HG02943 (cell line): Measurements from ENCODE around the gene MYD88.

Source experiments
- ATAC-seq: cut with Tn5 transposase; IDR thresholded peaks from one replicate; pipeline ENCODE4 v1.9.1; 2021; ENCODE audit warnings: mild to moderate bottlenecking, low read depth, moderate library complexity; ENCODE audit not compliant: unreplicated experiment

MYD88 gene

DNA sequence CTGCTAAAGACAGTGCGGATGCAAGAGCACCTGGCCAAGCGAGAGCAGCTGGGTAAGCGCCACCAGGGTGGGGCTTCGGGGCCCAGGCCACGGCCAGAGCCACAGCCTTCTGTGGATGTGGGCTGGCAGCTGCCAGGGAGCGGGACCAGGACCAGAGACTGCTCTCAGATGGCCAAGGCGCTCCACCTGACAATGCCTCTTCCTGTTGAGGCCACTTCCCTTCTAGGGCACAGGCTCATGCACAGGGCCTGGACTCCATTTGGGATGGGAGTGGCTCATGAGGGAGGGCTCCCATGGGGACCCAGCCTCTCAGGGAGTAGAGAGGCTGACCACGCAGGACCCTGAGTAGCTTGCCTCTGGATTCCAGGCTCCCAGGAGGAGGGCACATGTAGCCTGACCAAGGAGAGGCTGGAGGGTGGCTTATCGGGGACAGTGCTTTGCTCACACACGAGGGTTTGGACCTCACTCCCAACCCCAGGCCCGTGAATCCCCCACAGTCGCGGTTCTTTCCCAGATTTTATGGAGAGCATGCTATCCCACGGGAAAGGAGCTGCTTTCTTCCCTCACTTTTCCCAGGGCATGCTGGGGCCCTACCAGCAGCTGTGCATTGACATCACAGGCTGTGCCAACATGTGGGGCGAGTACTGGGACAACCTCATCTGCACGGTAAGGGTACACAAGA is 26.6 kb upstream of the MYD88 start:
- no peak for ATAC-seq

DNA sequence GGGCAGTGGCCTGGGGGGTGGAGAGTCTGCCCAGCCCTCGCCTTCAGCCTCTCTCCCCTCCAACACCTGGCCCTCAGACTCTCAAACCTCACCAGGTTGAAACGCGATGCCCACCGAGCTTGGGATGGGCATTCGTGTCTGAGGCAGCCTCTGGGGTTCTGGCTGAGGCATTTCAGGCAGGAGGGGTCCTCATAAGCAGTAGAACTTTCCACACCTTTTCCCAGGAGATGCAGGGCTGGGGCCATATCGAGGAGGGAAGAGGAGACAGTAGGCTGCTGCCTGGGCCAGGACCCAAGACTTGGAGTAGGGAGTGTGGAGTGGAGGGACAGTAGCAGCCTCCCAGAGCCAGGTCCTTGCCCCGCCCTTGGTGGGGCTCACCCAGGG is 26.1 kb upstream of the MYD88 start:
- no peak for ATAC-seq

DNA sequence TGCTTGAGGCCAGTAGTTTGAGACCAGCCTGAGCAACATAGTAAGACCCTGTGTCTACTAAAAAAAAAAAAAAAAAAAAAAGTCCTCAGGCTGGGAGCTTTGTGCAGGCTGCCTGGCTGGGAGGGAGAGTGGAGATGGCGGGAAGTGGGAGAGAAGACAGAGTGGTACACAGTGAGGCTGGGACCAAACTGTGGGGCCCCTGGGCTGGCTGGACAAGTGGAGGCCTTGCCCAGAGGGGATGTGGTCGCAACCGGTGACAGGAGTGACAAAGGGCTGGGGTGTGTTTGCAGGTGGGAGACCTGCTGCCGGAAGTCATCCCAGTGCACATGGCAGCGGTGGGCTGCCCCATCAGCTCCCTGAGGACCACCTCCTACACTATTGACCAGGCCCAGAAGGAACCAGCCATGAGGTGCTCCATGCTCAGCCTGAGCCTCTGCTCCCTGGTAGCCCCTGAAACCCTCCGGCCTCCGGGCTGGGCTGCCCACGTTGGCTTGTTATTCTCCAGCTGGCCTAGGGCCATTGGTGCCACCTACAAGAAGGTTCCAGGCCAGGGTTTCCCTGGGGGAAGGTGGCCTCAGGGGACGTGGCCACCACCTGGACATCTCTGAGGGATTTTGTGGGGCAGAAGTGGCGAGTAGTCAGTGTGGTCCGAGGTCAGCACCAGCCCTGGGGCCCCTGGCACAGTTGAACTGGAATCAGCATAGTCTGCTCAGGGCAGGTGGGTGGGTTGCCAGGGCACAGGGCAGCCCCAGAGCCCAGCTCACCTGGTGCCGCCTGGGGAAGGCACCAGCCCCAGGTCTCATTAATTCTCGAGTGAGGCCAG is 24.2 kb upstream of the MYD88 start:
- no peak for ATAC-seq

DNA sequence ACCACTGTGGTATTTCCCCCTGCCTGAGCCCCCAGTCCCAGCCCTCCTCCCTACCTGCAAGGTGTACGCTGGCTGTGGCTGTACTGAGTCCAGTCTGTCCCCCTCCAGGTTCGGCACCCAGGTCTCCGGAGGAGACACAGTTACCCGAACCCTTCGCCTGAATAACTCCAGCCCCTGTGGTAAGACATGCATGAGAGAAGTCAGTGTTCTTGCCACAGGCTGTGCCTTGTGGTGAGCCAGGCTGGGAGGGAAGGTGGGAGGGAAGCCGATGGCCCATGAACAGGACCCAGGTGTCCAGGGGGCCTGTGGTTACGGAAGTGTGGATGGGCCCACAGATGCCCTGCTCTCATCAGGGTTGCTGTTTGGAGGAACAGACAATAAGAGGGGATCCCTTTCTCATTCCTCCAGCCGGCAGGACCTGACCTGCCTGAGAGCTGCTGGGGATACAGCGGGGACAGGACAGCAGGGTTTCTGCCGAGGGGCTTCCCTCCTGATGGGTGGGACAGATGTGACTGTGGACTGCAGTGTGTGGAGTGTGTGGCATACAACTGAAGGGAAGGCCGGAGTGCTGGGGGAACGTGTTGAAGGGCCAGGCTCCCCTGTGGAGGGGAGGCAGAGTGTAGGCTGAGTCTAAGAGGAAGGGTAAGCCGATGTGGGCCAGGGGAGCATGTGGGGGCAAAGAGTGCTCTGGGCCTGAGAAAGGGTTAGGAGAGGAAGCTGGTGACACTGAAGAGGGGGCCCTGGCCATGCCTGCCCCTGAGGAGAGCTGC is 23.4 kb upstream of the MYD88 start:
- ATAC-seq = no peak

DNA sequence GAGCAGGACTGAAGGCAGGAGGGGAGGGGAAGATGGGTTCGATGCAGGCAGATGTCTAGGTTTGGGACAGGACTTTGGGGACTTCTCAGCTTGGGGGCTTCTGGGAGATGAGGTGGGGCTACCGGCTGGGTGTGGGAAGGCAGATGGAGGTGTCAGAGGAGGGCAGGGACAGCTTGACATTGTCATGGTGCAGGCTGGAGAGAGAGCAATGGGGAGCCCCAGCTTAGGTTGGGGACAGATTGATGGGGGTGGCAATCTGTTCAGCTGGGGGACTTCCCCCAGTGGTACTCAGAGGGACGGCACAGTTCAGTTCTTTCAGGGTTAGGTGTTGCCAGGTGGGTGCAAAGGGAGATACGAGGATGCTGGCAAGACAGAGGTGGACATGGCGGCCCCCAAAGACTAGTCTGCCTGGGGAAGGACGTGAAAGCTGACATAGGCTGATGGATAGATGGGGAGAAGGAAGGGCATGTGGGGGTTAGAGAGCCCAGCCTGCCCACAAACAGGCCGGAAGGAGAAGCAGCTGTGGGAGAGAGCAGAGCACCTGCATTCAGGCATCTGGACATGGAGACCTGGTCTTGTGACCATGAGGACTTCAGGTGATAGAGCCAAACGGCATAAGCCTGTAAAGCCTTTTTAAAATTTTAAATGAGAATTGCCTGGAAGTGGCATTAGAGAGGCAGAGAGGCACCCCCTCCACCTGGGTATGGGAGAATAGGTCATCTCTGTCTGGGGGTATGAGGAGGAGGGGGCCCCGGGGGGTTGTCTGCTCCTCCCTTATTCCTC is 22.6 kb upstream of the MYD88 start:
- ATAC-seq = no peak

DNA sequence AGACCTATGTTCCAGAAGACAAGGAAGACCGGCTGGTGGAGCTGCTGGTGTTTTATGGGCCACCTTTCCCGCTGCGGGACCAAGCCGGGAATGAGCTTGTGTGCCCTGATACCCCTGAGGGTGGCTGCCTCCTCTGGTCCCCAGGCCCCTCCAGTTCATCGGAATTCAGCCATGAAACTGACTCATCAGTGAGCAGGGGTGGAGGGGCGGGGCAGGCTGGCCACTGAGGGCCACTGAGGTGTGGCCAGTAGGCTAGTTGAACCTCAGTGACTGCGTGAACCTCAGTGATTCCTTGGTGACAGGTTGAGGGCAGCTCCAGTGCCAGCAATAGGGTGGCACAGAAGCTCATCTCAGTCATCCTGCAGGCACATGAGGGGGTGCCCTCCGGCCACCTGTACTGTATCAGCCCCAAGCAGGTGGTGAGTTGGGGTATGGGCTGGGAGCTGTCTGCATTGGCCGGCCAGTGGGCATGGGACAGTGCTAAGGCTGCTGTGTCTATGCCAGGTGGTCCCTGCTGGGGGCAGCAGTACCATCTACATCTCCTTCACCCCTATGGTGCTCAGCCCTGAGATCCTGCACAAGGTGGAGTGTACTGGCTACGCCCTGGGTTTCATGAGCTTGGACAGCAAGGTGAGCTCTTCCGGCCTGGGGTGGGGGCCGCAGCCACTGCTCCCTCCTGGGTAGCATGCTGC is 21.8 kb upstream of the MYD88 start:
- no peak for ATAC-seq

DNA sequence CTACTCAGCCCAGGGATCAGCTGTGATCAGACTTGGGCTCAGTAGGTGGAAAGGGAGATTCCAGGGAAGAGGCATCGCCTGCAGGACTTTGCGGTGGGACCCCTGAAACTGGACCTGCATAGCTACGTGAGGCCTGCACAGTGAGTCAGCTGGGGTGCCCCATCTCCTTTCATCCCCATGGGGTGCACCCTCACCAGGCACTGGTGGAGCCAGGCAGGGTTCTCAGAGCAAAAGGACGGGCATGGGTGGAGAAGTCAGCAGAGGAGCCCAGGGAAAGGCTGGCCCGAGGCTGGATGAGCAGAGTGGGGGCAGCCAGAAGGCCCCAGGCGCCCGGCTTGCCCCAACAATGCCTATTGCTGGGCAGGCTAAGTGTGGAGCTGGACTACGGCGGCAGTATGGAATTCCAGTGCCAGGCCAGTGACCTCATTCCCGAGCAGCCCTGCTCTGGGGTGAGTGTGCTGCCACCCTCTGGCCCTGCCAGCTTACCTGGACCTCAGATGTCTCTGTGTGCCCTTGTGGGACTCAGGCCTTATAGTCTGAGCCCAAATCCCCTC is 21.2 kb upstream of the MYD88 start:
- no peak for ATAC-seq

DNA sequence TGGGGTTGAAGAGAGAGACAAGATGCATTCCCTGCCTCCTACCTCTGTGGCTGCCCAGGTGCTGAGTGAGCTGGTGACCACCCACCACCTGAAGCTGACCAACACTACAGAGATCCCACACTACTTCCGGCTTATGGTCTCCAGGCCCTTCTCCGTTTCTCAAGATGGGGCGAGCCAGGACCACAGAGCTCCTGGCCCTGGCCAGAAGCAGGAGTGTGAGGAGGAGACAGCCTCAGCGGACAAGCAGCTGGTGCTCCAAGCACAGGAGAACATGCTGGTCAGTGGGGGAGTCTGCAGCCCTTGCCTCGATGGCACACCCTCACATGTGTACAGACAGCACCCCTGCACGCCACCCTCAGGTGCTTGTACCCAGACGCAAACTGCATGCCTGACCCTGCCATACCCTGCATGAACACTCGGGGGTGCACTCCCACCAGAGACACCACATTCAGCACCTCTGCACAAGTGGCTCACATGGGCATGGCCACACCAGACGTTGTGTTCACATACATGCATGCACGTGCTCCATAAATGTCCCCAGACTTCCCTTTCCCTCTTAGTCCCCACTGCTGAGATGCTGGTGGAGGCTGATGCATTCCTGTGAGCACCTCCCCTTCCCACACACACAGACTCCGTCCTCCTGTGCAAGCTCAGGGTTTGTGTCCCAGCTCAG is 20.6 kb upstream of the MYD88 start:
- ATAC-seq = peak; percentile 63

DNA sequence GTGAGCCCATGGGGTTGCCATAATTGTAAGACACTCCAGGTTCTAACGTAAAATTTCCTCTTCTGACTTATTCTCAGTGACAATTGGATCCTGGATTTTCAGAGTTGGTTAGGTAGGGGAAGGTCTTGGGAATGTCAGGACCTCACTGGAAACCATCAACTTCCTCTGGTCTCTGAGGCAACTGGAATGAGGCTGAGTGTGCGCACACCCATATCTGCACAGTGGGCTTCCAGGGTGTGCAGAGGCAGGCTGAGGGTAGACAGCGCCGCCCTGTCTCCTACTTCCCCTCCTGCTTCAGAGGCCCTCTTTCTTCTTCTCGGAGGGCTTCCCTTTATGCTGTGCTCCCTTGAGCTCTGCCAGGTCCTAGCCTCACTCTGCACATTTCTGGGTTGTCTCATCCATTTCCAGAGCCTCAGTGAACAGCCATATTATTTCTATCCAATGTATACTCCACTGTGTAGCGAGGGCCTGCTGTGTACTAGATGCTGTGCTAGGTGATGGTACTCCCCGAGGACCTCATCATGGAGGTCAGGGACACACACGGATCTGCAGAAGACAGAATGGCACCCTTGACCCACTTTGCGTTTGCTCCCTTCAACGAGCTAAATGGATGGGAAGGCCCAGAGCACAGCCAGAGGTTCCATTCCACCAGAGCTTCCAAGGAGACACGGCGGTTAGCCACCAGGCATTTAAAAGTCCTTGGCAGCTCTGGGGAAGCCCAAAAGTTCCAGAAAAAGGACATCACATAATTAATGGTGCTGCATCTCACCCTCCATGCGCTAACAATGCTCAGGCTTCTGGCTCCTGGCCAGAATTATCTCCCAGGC is 19.8 kb upstream of the MYD88 start:
- ATAC-seq = no peak

DNA sequence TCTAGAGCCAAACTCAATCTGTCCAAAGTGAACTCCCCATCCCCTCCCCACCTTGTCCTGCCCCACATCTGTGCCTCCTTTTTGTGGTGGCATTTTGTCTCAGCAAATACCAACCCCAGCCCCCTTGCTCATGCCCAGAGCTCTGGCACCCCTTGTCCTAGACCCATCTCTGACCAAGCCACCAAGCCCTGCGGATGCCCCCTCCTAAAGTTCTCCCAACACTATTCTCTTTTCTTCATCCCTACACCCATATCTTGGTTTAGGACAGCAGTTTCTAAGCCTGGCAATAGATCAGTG is 19.3 kb upstream of the MYD88 start:
- no peak for ATAC-seq

DNA sequence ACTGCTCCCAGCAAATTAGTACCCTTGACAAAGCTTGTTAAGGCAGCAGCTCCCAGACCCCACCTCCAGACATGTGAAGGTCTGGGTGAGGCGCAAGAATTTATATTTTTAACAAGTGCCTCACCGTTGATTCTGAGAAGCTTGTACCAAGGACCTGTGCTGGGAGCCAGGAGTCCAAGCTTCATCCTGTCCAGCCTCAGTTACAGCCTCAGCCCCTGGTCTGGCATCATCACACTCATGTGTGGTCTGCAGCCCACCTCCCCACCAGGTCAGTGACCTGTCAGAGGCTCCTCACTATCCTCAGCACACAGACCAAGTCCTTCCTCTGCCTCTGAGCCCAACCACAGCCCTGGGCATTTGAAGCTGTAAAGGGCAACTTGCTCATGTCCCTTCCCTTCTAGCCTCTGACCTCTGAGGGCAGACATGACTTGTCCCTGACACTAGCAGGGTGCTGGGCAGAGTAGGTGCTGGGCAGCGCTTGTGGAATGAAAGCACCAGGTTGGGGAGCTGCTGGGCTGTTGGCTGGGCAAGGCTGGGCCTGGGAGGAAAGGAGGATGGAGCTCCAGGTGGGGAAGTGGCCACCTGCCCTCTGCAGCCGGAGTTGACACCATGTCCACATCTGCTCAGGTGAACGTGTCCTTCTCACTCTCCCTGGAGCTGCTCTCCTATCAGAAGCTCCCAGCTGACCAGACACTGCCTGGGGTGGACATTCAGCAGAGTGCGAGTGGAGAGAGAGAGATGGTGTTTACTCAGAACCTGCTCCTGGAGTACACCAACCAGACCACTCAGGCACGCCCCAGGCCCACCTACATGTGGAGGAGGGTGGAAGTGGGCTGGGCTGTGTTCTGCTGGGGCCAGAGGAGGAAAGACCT is 18.4 kb upstream of the MYD88 start:
- ATAC-seq = no peak

DNA sequence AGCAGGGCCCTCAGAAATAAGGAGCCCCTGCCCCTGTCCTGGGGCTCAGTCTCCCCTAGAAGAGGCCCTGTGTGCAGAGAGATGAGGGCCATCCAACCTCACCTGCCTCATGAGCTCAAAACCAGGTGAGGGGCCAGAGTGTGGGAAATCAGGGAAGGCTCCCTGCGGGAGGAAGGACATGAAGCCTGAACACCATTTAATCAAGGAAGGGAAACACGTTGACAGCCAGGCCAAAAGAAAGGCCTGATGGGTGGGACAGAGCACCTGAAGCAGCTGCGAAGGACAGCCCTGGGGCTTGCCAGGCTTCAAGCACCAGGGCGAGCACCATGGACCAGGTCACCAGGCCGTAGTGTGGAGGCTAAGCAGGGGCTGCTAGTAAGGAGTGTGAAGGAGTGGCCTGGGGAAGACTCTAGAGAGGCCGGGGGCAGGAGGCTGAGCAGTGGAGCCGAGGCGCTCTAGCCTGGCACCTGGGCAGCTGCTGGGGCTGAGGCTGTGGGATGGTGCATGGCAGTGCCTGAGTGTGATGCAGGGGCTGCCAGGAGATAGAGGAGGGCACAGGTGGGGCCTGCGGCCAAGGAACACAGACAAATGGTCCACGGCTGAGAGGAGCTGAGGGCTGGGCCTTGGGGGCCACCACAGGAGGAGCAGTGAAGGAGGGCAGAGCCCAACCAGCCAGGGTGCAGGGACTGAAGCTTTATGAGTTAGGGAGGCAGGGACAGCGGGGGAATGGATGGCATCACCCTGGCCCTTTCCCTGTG is 17.6 kb upstream of the MYD88 start:
- no peak for ATAC-seq

DNA sequence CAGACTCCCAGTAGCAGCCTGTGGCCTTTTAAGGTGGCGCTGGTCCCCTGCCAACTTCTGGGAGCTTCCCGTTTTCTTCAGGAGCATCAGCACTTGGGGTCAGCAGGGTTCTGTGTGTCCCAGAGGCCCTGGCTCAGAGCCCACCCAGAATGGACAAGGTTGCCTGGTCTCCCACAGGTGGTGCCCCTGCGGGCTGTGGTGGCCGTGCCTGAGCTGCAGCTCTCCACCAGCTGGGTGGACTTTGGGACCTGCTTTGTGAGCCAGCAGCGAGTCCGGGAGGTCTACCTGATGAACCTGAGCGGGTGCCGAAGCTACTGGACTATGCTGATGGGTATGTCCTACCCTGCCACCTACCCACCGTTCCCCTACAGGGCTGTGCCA is 17.0 kb upstream of the MYD88 start:
- no peak for ATAC-seq

DNA sequence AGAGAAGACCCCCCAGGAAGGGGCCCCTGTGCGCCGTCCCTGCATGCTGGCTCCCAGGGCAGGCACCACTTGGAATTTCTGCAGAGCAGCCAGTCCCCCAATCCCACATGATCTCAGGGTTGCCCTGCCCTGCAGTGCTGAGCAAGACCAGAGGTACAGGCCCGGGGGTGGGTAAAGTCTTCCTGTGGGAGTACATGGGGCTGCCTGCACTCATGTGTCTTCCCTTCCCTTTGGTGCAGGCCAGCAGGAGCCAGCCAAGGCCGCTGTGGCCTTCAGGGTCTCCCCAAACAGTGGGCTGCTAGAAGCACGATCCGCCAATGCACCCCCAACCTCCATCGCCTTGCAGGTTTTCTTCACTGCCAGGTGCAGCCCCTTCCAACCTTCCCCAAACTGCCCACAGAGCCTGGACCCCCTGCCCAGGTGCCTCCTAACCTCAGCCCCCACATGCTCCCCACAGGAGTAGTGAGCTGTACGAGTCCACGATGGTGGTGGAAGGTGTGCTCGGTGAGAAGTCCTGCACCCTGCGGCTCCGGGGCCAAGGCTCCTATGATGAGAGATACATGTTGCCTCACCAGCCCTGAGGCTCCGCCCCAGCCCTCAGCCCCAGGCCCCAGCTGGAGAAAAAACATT is 16.5 kb upstream of the MYD88 start:
- no peak for ATAC-seq

DNA sequence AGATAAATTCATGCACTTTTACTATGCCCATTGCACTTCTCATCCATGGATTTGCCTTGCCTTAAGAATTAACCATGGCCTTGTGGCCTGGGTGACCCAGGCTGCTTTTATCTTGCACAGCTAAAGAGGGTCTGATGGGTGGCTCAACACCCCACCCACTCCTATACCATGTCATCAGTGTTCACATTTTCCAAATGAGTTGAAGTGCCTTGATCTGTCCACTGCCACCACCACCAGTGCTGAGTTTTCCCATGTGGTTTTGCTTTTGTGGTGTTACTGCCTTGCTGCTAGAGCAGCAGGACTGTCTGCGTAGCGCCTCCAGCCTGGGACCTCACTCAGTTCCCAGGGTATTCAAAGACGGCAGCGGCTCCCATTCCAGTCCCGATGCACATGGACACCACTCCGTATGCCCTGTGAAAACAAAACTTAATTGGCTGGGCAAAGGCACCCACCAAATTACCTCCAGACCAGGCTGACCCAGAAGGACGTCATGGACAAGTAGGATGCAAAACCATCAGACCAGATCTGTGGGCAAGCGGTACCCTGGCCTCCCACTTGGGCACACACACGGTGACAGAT is 15.7 kb upstream of the MYD88 start:
- no peak for ATAC-seq
